H1 (cell line): ENCODE measurements around the gene CCDC157.
A peak's percentile ranks its signal among the peaks of the same experiment; 100 is the strongest.

Source experiments
- ASH2L ChIP-seq: fragments of 200-600, 300-600 bp; sonication (generic); IDR thresholded peaks from one replicate; pipeline ENCODE4 v1.7.1; 2017; ENCODE audit warnings: low read length
- CEBPB ChIP-seq: IDR thresholded peaks from 2 replicates; pipeline ENCODE4 v1.6.1; 2012; ENCODE audit warnings: low read depth, low read length
- CHD7 ChIP-seq: fragments of 300-600 bp; sonication (generic); IDR thresholded peaks from 2 replicates; pipeline ENCODE4 v1.7.1; 2012; ENCODE audit warnings: low read length, moderate library complexity, mild to moderate bottlenecking, inconsistent platforms; ENCODE audit not compliant: insufficient replicate concordance
- CTCF ChIP-seq, 3 experiments: IDR thresholded peaks; 1 replicate in 2 of 3; 2 replicates in 1 of 3; pipeline versions ENCODE4 v1.5.1 to v1.6.1; 2011; ENCODE audit warnings: low read length in 3 of 3, mild to moderate bottlenecking in 3 of 3, inconsistent platforms in 2 of 3, low read depth in 1 of 3, moderate library complexity in 1 of 3; ENCODE audit not compliant: insufficient read depth in 1 of 3; ENCODE audit errors: control extremely low read depth in 1 of 3
- JUN ChIP-seq: IDR thresholded peaks from 2 replicates; pipeline ENCODE4 v1.6.1; 2011; ENCODE audit warnings: low read depth, mild to moderate bottlenecking, improper control_type of control experiment, low read length
- JUND ChIP-seq: IDR thresholded peaks from 2 replicates; pipeline ENCODE4 v1.6.1; 2011; ENCODE audit warnings: mild to moderate bottlenecking, improper control_type of control experiment, low read length
- POLR2A ChIP-seq, 2 experiments: IDR thresholded peaks; 1 replicate in 1 of 2; 2 replicates in 1 of 2; pipeline ENCODE4 v1.6.1; 2011; ENCODE audit warnings: low read depth in 2 of 2, low read length in 2 of 2, mild to moderate bottlenecking in 2 of 2; ENCODE audit errors: control extremely low read depth in 1 of 2
- SIRT6 ChIP-seq: IDR thresholded peaks from one replicate; pipeline ENCODE4 v1.7.1; 2012; ENCODE audit warnings: low read length, inconsistent platforms
- SP4 ChIP-seq: IDR thresholded peaks from 2 replicates; pipeline ENCODE4 v1.6.1; 2012; ENCODE audit warnings: low read length, inconsistent platforms

GRCh38 chr22:30425616-30426387 is 69.0 kb downstream of the CCDC157 start, which contains the start of gene MTFP1:
- no peak for TF ChIP-seq JUN
- no peak for TF ChIP-seq CEBPB
- TF ChIP-seq SIRT6, result no peak
- no peak for TF ChIP-seq CTCF (IDR thresholded peaks at IDR 0.05; ENCODE audit: control extremely low read depth in 1 of 3, insufficient read depth in 1 of 3, low read depth in 1 of 3, low read length in 3 of 3)
- no peak for TF ChIP-seq CHD7
- TF ChIP-seq JUND, result no peak
- TF ChIP-seq SP4, result no peak
- TF ChIP-seq ASH2L, result peak; percentile 39
- no peak; a peak in 2 of 3 replicates for TF ChIP-seq POLR2A (IDR thresholded peaks at IDR 0.05; ENCODE audit: control extremely low read depth in 1 of 2, low read depth in 2 of 2, low read length in 2 of 2)
